HG03025 (cell line): ENCODE results near the gene DISC1.
"Not testable (repeated sequence)": the region's sequence is repeated elsewhere in the genome, so short reads cannot be mapped to it uniquely, and the experiment has no call there.

Experiments
- ATAC-seq: cut with Tn5 transposase; IDR thresholded peaks from one replicate; pipeline ENCODE4 v1.9.1; 2021; ENCODE audit warnings: mild to moderate bottlenecking, moderate library complexity; ENCODE audit not compliant: unreplicated experiment, low FRiP score

DISC1 gene

GRCh38 chr1:231761252-231761651 lies 134.7 kb downstream of the DISC1 start:
- ATAC-seq = no peak

- ATAC-seq = no peak
These were observed 135.4 kb downstream of the DISC1 start for GRCh38 chr1:231761747-231762541.

GRCh38 chr1:231763456-231763855 lies 136.9 kb downstream of the DISC1 start:
- ATAC-seq = no peak

DNA sequence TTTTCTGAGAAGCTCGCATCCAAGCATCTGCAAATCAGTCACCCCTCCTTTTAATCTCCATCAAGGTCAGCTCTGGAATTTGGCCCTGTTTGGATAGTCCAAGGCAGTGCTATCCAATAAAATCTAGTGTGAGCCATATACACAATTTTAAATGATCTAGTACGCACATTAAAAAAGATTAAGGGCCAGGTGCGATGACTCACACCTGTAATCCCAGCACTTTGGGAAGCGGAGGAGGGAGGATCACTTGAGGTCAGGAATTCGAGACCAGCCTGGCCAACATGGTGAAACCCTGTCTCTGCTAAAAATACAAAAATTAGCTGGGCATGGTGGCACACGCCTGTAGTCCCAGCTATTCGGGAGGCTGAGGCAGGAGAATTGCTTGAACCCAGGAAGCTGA lies 139.2 kb downstream of the DISC1 start:
- not testable (repeated sequence) for ATAC-seq

DNA sequence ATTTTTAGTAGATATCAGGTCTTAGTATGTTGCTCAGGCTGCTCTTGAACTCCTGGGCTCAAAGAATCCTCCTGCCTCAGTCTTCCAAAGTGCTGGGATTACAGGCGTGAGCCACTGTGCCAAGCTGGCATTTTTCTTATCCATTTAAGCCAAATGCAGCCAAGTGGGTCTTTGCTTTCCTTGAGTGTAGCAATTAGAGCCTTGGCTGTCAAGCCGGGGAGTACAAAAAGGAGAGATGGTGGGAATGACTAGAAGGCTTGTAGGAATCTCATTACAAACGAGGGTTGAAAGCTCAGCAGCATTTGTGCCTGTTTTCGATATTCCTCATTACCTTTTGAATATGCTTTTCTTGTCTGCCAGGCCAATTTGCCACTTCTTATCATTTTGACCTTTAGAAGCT lies 140.9 kb downstream of the DISC1 start:
- no peak for ATAC-seq

DNA sequence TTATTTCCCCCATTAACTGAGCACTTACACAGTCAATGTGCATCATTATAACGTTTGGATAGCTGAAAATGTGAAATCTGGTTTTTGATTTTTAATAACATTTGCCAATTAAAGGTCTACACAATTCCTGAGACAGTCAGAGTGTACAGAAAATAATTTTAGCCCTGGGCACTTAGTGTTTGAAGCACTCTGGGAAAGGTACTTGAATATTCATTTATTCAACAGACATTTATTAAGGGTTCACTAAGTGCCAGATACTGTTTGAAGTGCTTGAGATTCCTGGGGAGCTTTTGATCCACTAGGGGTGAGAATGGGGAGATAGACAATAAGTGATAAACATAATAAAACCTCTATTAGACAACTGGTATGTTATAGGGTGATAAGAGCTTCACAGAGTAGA lies 141.8 kb downstream of the DISC1 start:
- ATAC-seq = no peak

- ATAC-seq = no peak
These were observed 144.1 kb downstream of the DISC1 start for GRCh38 chr1:231770506-231771175.

DNA sequence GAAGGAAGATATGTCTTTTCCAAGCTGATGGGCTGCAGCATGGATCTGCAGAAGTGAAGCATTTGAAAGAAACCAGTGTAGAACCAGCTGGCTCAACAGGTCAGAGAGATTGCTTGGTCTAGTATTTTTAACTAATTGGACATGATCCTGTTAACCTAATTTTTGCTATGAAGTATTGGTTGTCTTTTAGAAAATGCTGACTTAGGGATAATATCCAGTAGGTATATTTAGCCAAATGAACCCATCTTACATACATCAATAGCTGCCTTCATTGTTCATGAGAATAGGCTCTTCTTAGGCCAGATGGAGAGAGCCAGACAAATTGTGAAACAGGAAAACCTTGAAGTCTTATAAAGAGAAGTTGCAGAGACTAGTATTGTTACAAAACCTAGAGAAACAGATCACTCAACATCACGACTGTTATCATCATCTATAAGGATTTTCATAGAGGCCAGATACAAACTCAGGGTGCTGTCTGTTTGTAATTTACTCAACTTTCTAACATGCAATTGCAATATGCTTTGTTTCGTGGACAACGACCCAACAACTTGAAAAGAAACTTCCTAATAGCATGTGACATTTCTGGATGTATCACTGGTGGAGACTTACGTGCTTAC lies 148.2 kb downstream of the DISC1 start:
- no peak for ATAC-seq

DNA sequence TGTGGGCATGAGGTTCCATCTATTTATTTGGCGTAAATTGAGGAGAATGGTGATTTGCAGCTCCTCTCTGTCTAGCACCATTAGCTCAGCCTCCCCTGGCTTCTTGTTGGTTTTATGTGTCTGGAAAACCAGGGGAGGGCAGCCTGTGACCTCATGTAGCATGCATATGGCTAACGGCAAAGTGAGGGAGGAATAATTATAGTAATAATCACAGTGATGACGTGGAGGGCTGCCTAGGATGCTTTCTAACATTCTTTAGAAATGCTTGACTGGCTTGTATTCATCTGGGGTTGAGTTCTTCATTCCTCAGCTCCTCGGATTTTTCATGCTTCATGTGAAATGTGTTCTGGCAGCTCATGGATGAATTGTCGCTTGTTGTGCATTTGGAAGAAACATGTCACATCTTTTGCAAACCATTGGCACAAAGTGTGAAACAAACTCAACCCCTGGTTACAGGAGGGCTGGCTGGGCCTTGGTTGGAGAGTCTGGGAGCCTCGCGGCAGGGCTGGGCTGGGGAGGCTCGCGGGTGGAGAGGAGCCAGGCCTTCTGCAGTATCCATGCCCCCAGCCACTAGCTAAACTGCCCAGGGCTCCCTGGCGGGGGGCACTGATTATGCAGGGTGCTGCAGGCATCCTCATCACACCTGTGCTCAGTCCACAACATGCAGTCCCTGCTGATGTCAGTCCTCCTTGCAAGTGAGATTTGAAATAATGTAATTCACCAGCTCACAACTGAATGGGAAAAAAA lies 149.6 kb downstream of the DISC1 start:
- ATAC-seq = no peak

- ATAC-seq = no peak
These were observed 150.1 kb downstream of the DISC1 start for GRCh38 chr1:231776757-231777062.

GRCh38 chr1:231778009-231778719 lies 151.6 kb downstream of the DISC1 start:
- ATAC-seq = no peak

GRCh38 chr1:231779081-231779480 lies 152.5 kb downstream of the DISC1 start:
- ATAC-seq = no peak

DNA sequence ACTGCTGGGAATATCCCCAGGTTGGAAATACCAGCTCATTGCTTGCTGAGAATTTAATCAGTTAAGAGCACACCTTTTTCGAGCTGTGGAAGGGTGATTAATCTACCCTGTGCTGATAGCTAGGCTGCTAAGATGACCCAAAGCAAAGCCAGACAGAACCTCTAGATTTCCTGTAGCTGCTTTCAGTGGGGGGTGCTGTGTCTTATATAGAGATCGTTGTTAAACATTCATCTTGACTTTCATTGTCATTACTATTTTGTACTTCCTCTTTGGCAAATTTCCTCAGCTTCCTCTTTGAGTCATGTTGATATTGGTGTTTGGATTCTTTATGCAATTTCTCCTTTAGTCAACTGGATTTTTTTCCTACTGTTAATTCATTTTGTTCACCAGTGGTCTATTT lies 155.3 kb downstream of the DISC1 start:
- no peak for ATAC-seq

GRCh38 chr1:231785073-231785472 lies 158.5 kb downstream of the DISC1 start:
- not testable (repeated sequence) for ATAC-seq

- ATAC-seq = no peak
These were observed 159.5 kb downstream of the DISC1 start for GRCh38 chr1:231786126-231786525.

DNA sequence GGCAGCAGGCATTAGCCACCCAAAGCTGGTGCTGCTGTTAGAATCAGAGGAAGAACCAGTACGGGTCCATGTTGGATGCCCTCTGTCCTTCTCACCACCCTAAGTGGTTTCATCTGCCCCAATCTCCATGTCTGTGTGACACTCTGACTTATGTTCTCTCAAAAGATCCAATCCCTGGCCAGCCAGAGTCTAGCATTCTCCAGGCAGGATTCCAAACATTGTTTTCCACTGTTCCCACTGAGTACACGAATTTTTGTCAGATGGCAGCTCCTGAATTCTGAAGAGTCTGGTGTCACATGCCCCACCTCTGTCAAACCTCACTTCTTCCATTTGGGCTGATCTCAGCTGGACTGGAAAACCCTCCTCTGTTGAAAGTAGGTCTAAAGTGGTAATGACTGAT lies 166.0 kb downstream of the DISC1 start:
- ATAC-seq = no peak

DNA sequence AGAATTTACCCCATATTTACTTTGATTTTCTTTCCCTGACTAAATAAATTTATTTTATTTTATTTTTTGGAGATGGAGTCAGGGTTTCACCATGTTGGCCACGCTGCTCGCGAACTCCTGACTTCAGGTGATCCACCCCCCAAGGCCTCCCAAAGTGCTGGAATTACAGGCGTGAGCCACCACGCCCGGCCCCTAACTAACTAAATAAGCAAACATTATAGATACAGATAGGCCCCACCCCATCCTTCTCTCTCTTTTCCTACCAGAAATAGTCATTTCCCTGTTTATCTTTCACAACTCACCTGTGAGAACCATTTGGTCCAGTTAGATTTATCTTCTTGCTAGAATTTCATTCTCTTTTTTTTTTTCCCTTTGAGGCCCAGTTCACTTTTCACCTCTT lies 167.3 kb downstream of the DISC1 start:
- ATAC-seq = no peak

DNA sequence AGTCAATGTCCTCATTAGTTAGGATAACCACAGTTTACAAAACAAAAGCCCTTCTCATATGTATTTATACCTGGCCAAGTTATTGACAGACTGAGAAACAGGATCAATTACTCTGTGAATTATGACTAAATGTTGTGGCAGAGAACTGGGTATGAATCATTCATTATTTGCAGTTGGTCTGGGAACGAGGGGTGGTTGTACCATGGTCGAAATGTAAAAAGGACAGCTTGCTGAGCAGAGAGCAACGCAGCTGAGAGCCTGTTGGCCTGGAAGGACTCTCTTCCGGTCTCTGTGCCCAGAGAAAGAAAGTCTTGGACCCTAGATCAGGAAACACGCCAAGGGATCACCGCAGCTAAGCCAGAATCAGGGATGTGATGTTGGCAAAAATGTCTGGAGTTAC lies 169.6 kb downstream of the DISC1 start:
- ATAC-seq = no peak

DNA sequence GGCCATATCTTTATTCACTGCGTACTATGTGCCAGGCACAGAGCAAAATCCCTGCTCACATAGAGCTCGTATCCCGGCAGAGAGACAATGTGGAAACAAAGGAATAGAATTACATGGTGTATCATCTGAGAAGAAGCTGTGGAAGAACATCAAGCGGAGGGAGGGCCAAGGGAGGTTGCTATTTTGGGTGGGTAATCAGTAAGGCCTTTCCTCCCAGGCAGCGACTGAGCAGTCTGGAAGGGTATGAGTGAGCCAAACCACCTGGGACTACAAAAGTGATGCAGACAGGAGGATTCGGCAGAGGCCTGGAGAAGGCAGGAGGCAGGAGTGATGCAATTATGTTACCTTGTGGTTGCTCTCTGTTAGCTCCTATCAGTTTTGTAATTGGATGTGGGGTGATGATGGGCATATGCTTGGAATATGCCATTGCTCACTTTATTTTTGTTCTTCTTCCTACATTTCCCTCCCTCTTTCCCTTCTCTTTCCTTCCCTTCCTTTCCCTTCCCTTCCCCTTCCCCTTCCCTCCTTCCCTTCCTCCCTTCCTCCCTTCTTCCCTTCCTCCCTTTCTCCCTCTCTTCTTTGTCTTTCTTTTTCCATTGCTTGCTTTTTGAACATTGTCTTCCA lies 172.9 kb downstream of the DISC1 start:
- no peak for ATAC-seq

- no peak for ATAC-seq
These were observed 173.5 kb downstream of the DISC1 start for GRCh38 chr1:231800108-231800507.
